HG03064 (cell line): ENCODE data around the gene GTSE1.
A peak's percentile ranks its signal among the peaks of the same experiment; 100 is the strongest.

Source experiments
- ATAC-seq: cut with Tn5 transposase; IDR thresholded peaks from one replicate; pipeline ENCODE4 v1.9.1; 2021; ENCODE audit warnings: low read depth; ENCODE audit not compliant: unreplicated experiment

Gene GTSE1

GRCh38 chr22:46326066-46326680 is 29.5 kb downstream of the GTSE1 start:
- ATAC-seq: no peak

- ATAC-seq: no peak
Observed at GRCh38 chr22:46327691-46328465, 31.2 kb downstream of the GTSE1 start.

GRCh38 chr22:46328797-46329196 is 32.1 kb downstream of the GTSE1 start:
- no peak for ATAC-seq

GRCh38 chr22:46329616-46330015 is 32.9 kb downstream of the GTSE1 start:
- ATAC-seq: no peak

GRCh38 chr22:46330426-46330825 is 33.8 kb downstream of the GTSE1 start:
- ATAC-seq: no peak

- ATAC-seq: no peak
Observed at GRCh38 chr22:46331496-46331895, 34.8 kb downstream of the GTSE1 start.

GRCh38 chr22:46335201-46336118 is 38.8 kb downstream of the GTSE1 start, which contains the start of gene TRMU:
Gene TRMU, plus strand, starts transcription at chr22:46335714. Its CDS starts 51 bp downstream, at chr22:46335765.
- ATAC-seq: peak; percentile 76

GRCh38 chr22:46336119-46337078 is 39.7 kb downstream of the GTSE1 start:
- no peak for ATAC-seq

GRCh38 chr22:46337870-46338269 is 41.2 kb downstream of the GTSE1 start:
- no peak for ATAC-seq

GRCh38 chr22:46338636-46339035 is 42.0 kb downstream of the GTSE1 start:
- no peak for ATAC-seq

- ATAC-seq: no peak
Observed at GRCh38 chr22:46339956-46340355, 43.3 kb downstream of the GTSE1 start.

GRCh38 chr22:46340676-46341075 is 44.0 kb downstream of the GTSE1 start:
- no peak for ATAC-seq

- no peak for ATAC-seq
Observed at GRCh38 chr22:46346680-46347405, 50.2 kb downstream of the GTSE1 start.

GRCh38 chr22:46347646-46348045 is 51.0 kb downstream of the GTSE1 start:
- ATAC-seq: no peak

GRCh38 chr22:46348099-46348695 is 51.5 kb downstream of the GTSE1 start:
- no peak for ATAC-seq

- ATAC-seq: no peak
Observed at GRCh38 chr22:46349238-46349637, 52.6 kb downstream of the GTSE1 start.

GRCh38 chr22:46349681-46350080 is 53.0 kb downstream of the GTSE1 start:
- no peak for ATAC-seq

- ATAC-seq: no peak
Observed at GRCh38 chr22:46350121-46350520, 53.5 kb downstream of the GTSE1 start.

- ATAC-seq: no peak
Observed at GRCh38 chr22:46350646-46351045, 54.0 kb downstream of the GTSE1 start.
